ENCODE measurements around the gene ARNT2. TPM values are rescaled to one million over a fixed set of nuclear protein-coding genes. Genes with fewer than 3 reads are reported as not detected.

The ARNT2 gene
- polyA plus RNA-seq, 1 of the 3 experiments (the other 2 are of a cell fraction), result 17.0 TPM

DNA sequence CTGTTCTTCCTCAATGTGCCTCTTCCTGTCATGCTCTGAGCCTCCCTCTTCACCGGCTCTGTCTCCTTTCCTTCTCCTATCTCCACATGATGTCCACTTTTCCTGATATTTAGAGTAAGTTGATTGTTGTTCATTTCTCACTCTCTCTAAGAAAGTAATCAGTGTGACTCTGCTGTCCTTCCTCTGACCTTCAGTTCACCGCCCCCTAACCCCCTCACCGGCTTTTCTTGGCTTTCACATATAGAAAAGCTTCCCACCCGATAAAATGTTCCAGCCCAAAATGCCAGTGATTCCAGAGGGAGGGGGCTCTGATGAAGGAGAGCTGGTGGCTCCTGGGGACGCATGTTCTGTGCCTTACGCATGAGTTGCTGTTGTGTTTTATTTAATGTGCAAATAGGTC lies 170.4 kb downstream of the ARNT2 start:
- no peak for DNase-seq
- Histone ChIP-seq H3K27ac (ENCODE audit: low read depth in 2 of 2, low read length in 1 of 2) (no peak overlapping the region), H3K4me1 (ENCODE audit: control insufficient read depth in 1 of 2, insufficient read depth in 2 of 2, low read depth in 1 of 2, low read length in 1 of 2) (no peaks in the 10 kb centered on the region), H3K9ac (no peak overlapping the region), H2AFZ (ENCODE audit: low read depth) (no peak overlapping the region), H3K9me3 (no peaks in the 10 kb centered on the region), H3K9me2 (no peaks in the 10 kb centered on the region), H3K27me3 (ENCODE audit: insufficient read depth) (no peaks in the 10 kb centered on the region), H3K4me2 (no peak overlapping the region), H3K4me3 (ENCODE audit: low read depth in 2 of 2, low read length in 1 of 2) (no peak overlapping the region), H3K79me2 (ENCODE audit: insufficient read depth) (no peaks in the 10 kb centered on the region), H3F3A (replicated peaks; ENCODE audit: insufficient read depth) (no peaks in the 10 kb centered on the region), H4K20me1 (ENCODE audit: insufficient read depth) (no peaks in the 10 kb centered on the region), H3K36me3 (replicated peaks in 1 of 2; ENCODE audit: control insufficient read depth in 1 of 2, insufficient read depth in 2 of 2, low read length in 1 of 2) (peaks cover 5 to 41% of the 10 kb centered on the region in 2 experiments)
- 95% methylated on average over 6 of the region's 6 CpGs for WGBS (ENCODE audit: low lambda C conversion rate)
- ChIA-PET CTCF (no interaction called here), POLR2A (no interaction called here)
- no peak for TF ChIP-seq RAD21 (IDR thresholded peaks at IDR 0.05; ENCODE audit: low read length)
- TF ChIP-seq, protein P1, sequence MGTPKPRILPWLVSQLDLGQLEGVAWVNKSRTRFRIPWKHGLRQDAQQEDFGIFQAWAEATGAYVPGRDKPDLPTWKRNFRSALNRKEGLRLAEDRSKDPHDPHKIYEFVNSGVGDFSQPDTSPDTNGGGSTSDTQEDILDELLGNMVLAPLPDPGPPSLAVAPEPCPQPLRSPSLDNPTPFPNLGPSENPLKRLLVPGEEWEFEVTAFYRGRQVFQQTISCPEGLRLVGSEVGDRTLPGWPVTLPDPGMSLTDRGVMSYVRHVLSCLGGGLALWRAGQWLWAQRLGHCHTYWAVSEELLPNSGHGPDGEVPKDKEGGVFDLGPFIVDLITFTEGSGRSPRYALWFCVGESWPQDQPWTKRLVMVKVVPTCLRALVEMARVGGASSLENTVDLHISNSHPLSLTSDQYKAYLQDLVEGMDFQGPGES (IDR thresholded peaks at IDR 0.05; ENCODE audit: low read depth, low read length), result no peak
- no peak for TF ChIP-seq RXRA (IDR thresholded peaks at IDR 0.05; ENCODE audit: borderline replicate concordance, low read depth)
- TF ChIP-seq, protein P2, sequence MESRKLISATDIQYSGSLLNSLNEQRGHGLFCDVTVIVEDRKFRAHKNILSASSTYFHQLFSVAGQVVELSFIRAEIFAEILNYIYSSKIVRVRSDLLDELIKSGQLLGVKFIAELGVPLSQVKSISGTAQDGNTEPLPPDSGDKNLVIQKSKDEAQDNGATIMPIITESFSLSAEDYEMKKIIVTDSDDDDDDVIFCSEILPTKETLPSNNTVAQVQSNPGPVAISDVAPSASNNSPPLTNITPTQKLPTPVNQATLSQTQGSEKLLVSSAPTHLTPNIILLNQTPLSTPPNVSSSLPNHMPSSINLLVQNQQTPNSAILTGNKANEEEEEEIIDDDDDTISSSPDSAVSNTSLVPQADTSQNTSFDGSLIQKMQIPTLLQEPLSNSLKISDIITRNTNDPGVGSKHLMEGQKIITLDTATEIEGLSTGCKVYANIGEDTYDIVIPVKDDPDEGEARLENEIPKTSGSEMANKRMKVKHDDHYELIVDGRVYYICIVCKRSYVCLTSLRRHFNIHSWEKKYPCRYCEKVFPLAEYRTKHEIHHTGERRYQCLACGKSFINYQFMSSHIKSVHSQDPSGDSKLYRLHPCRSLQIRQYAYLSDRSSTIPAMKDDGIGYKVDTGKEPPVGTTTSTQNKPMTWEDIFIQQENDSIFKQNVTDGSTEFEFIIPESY (IDR thresholded peaks at IDR 0.05; ENCODE audit: borderline replicate concordance, low read depth), result no peak
- TF ChIP-seq, protein P3, sequence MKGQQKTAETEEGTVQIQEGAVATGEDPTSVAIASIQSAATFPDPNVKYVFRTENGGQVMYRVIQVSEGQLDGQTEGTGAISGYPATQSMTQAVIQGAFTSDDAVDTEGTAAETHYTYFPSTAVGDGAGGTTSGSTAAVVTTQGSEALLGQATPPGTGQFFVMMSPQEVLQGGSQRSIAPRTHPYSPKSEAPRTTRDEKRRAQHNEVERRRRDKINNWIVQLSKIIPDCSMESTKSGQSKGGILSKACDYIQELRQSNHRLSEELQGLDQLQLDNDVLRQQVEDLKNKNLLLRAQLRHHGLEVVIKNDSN (IDR thresholded peaks at IDR 0.05; ENCODE audit: borderline replicate concordance, low read depth), result no peak
- TF ChIP-seq MXI1 (IDR thresholded peaks at IDR 0.05; ENCODE audit: low read depth, low read length), result no peak
- TF ChIP-seq EZH2phosphoT487 (IDR thresholded peaks at IDR 0.05; ENCODE audit: borderline replicate concordance, low read depth), result no peak
- TF ChIP-seq CHD2 (IDR thresholded peaks at IDR 0.05; ENCODE audit: low read length, partially characterized antibody), result no peak
- TF ChIP-seq EP300 (IDR thresholded peaks at IDR 0.05; ENCODE audit: borderline replicate concordance in 1 of 2, low read depth in 1 of 2, low read length in 1 of 2), result no peak
- no peak for TF ChIP-seq SIN3A (IDR thresholded peaks at IDR 0.05; ENCODE audit: borderline replicate concordance, low read depth, low read length)
- no peak for TF ChIP-seq GATA2 (CRISPR knock-in tag; IDR thresholded peaks at IDR 0.05)
- TF ChIP-seq YY1 (IDR thresholded peaks at IDR 0.05; ENCODE audit: low read depth), result no peak
- no peak for TF ChIP-seq TCF12 (IDR thresholded peaks at IDR 0.05)

DNA sequence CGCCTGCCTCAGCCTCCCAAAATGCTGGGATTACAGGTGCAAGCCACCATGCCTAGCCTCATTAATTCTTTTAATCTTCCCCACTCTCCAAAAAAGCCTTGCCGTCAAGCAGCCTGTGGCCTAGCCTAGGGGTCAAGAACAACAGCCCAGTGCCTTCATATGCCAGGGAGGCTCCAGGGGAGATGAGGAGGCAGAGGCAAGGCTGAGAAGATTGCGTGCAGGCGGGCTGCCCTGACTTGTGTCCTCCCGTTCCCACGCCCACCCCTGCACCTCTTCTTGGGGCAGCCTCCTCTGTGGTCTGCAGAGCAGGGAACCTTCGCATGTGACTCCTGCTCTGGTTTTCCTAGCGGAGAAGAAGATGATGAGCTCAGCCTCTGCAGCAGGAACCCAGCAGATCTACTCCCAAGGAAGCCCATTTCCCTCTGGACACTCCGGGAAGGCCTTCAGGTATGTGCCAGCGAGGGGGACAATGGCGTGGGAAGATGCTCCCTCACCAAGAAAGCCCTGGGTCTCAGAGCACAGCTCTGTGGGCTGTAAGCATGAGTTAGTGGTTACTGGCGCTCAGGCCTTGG lies 172.4 kb downstream of the ARNT2 start:
- no peak overlapping the region for H3K4me2 ChIP-seq
- WGBS (ENCODE audit: low lambda C conversion rate), result 92% methylated on average over 10 of the region's 12 CpGs

More for the DNA sequence above, 172.4 kb downstream of the ARNT2 start:
- no peak for DNase-seq
- no peaks in the 10 kb centered on the region for H3K4me1 ChIP-seq (ENCODE audit: control insufficient read depth in 1 of 2, insufficient read depth in 2 of 2, low read depth in 1 of 2, low read length in 1 of 2)
- no peaks in the 10 kb centered on the region for H4K20me1 ChIP-seq (ENCODE audit: insufficient read depth)
- H3K27ac ChIP-seq (ENCODE audit: low read depth in 2 of 2, low read length in 1 of 2), result no peak overlapping the region
- ChIA-PET POLR2A (no interaction called here), CTCF (interaction anchor here (0.8 to 1.6 kb wide), 4 partner anchors 8 to 200 kb away, joined by 3 to 5 read pairs (median 4); no protein-coding TSS in a partner anchor)
- H3K79me2 ChIP-seq (ENCODE audit: insufficient read depth), result no peaks in the 10 kb centered on the region
- no peak overlapping the region for H3K4me3 ChIP-seq (ENCODE audit: low read depth in 2 of 2, low read length in 1 of 2)
- no peaks in the 10 kb centered on the region for H3F3A ChIP-seq (replicated peaks; ENCODE audit: insufficient read depth)
- peaks cover 5 to 44% of the 10 kb centered on the region in 2 experiments for H3K36me3 ChIP-seq (replicated peaks in 1 of 2; ENCODE audit: control insufficient read depth in 1 of 2, insufficient read depth in 2 of 2, low read length in 1 of 2)
- no peak overlapping the region for H2AFZ ChIP-seq (ENCODE audit: low read depth)
- H3K9me3 ChIP-seq, result no peaks in the 10 kb centered on the region
- TF ChIP-seq JUND (IDR thresholded peaks at IDR 0.05) (no peak), RFX5 (IDR thresholded peaks at IDR 0.05; ENCODE audit: low read length) (no peak), GATA2 (CRISPR knock-in tag; IDR thresholded peaks at IDR 0.05) (no peak), SMC3 (IDR thresholded peaks at IDR 0.05; ENCODE audit: low read depth, low read length) (no peak), CHD2 (IDR thresholded peaks at IDR 0.05; ENCODE audit: low read length, partially characterized antibody) (no peak), FOXM1 (IDR thresholded peaks at IDR 0.05; ENCODE audit: low read depth) (no peak), MXI1 (IDR thresholded peaks at IDR 0.05; ENCODE audit: low read depth, low read length) (no peak), POLR2AphosphoS5 (IDR thresholded peaks at IDR 0.05; ENCODE audit: low read depth, low read length) (no peak), RCOR1 (IDR thresholded peaks at IDR 0.05; ENCODE audit: low read length) (no peak), RAD21 (IDR thresholded peaks at IDR 0.05; ENCODE audit: low read length) (no peak), TEAD4 (IDR thresholded peaks at IDR 0.05; ENCODE audit: borderline replicate concordance, insufficient read depth) (no peak)
- TF ChIP-seq, protein P3 (IDR thresholded peaks at IDR 0.05; ENCODE audit: borderline replicate concordance, low read depth), result no peak
- TF ChIP-seq, protein P4, sequence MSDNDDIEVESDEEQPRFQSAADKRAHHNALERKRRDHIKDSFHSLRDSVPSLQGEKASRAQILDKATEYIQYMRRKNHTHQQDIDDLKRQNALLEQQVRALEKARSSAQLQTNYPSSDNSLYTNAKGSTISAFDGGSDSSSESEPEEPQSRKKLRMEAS (IDR thresholded peaks at IDR 0.05; ENCODE audit: low read depth), result no peak
- no peaks in the 10 kb centered on the region for H3K27me3 ChIP-seq (ENCODE audit: insufficient read depth)
- no peak overlapping the region for H3K9ac ChIP-seq
- H3K9me2 ChIP-seq, result no peaks in the 10 kb centered on the region
